Chondrocyte (in vitro differentiated cells): ENCODE data around the gene NFIC. TPM values are rescaled to one million over a fixed set of nuclear protein-coding genes. Genes with fewer than 3 reads are reported as not detected.
"Not testable (repeated sequence)": the region's sequence is repeated elsewhere in the genome, so short reads cannot be mapped to it uniquely, and the experiment has no call there.

Experiments used
- DNase-seq: peaks from one replicate; pipeline ENCODE4 v3.0.0; 2021; ENCODE audit warnings: mixed read lengths, low spot score
- H3K27ac Mint-ChIP-seq: one replicate; pipeline ENCODE4 v1.8.0; 2021; ENCODE audit warnings: mild to moderate bottlenecking, moderate library complexity, mixed read lengths; ENCODE audit not compliant: unreplicated experiment
- H3K27me3 Mint-ChIP-seq: 2 replicates; pipeline ENCODE4 v1.8.0; 2021; ENCODE audit warnings: low read depth, mixed read lengths
- H3K36me3 Mint-ChIP-seq: 2 replicates; pipeline ENCODE4 v1.8.0; 2021; ENCODE audit warnings: low read depth, mixed read lengths
- H3K4me1 Mint-ChIP-seq: 2 replicates; pipeline ENCODE4 v1.8.0; 2021; ENCODE audit warnings: low read depth, mild to moderate bottlenecking, mixed read lengths
- H3K4me3 Mint-ChIP-seq: one replicate; pipeline ENCODE4 v1.8.0; 2021; ENCODE audit warnings: mild to moderate bottlenecking, moderate library complexity, mixed read lengths; ENCODE audit not compliant: unreplicated experiment
- H3K9me3 Mint-ChIP-seq: 2 replicates; pipeline ENCODE4 v1.8.0; 2021; ENCODE audit warnings: low read depth, mixed read lengths
- CTCF ChIP-seq: fragments of 200-600 bp; sonication (generic); IDR thresholded peaks from 2 replicates; pipeline ENCODE4 v1.5.0; 2021; ENCODE audit warnings: antibody characterized with exemption, mild to moderate bottlenecking, moderate library complexity
- total RNA-seq: library from RNA; stranded (reverse); gene quantifications from 3 replicates; pipeline ENCODE4 v1.2.1, GENCODE V29; 2021

NFIC gene
- total RNA-seq, 1 donor from 2014 or later: 81.5 TPM

- no peak overlapping the region for H3K27ac Mint-ChIP-seq
- no peak overlapping the region for H3K4me3 Mint-ChIP-seq
- H3K27me3 Mint-ChIP-seq: peaks cover 21% of the 10 kb centered on the region
- peaks cover 3% of the 10 kb centered on the region for H3K4me1 Mint-ChIP-seq
- TF ChIP-seq CTCF: no peak
- no peaks in the 10 kb centered on the region for H3K9me3 Mint-ChIP-seq
- no peaks in the 10 kb centered on the region for H3K36me3 Mint-ChIP-seq
- DNase-seq: no peak
These were observed 40.9 kb upstream of the NFIC start for GRCh38 chr19:3325451-3325850.

GRCh38 chr19:3328743-3329142, 37.6 kb upstream of the NFIC start:
- Mint-ChIP-seq H3K4me1 (peaks cover 7% of the 10 kb centered on the region), H3K27me3 (no peaks in the 10 kb centered on the region), H3K27ac (no peak overlapping the region), H3K9me3 (no peaks in the 10 kb centered on the region), H3K4me3 (no peak overlapping the region), H3K36me3 (no peaks in the 10 kb centered on the region)
- DNase-seq: no peak
- TF ChIP-seq CTCF: no peak

- no peaks in the 10 kb centered on the region for H3K27me3 Mint-ChIP-seq
- no peaks in the 10 kb centered on the region for H3K36me3 Mint-ChIP-seq
- H3K4me3 Mint-ChIP-seq: no peak overlapping the region
- no peaks in the 10 kb centered on the region for H3K9me3 Mint-ChIP-seq
- peaks cover 16% of the 10 kb centered on the region for H3K4me1 Mint-ChIP-seq
- H3K27ac Mint-ChIP-seq: no peak overlapping the region
- TF ChIP-seq CTCF: no peak
- no peak for DNase-seq
These were observed 36.3 kb upstream of the NFIC start for GRCh38 chr19:3330047-3330446.

GRCh38 chr19:3332232-3332631, 34.2 kb upstream of the NFIC start:
- not testable (repeated sequence) for DNase-seq, H3K9me3 Mint-ChIP-seq, H3K36me3 Mint-ChIP-seq, H3K27me3 Mint-ChIP-seq, H3K27ac Mint-ChIP-seq, H3K4me3 Mint-ChIP-seq
- H3K4me1 Mint-ChIP-seq: peaks cover 35% of the 10 kb centered on the region

GRCh38 chr19:3333020-3333583, 33.3 kb upstream of the NFIC start:
- H3K4me1 Mint-ChIP-seq: peaks cover 41% of the 10 kb centered on the region
- no peaks in the 10 kb centered on the region for H3K36me3 Mint-ChIP-seq
- no peak for TF ChIP-seq CTCF
- H3K27me3 Mint-ChIP-seq: no peaks in the 10 kb centered on the region
- no peak for DNase-seq
- H3K27ac Mint-ChIP-seq: no peak overlapping the region
- H3K4me3 Mint-ChIP-seq: no peak overlapping the region
- no peaks in the 10 kb centered on the region for H3K9me3 Mint-ChIP-seq

- no peaks in the 10 kb centered on the region for H3K9me3 Mint-ChIP-seq
- no peaks in the 10 kb centered on the region for H3K36me3 Mint-ChIP-seq
- H3K4me1 Mint-ChIP-seq: peaks cover 45% of the 10 kb centered on the region
- no peak overlapping the region for H3K27ac Mint-ChIP-seq
- TF ChIP-seq CTCF: no peak
- no peaks in the 10 kb centered on the region for H3K27me3 Mint-ChIP-seq
- DNase-seq: no peak
- H3K4me3 Mint-ChIP-seq: no peak overlapping the region
These were observed 32.7 kb upstream of the NFIC start for GRCh38 chr19:3333662-3334061.

GRCh38 chr19:3334749-3335430, 31.5 kb upstream of the NFIC start:
- not testable (repeated sequence) for H3K4me3 Mint-ChIP-seq, H3K27me3 Mint-ChIP-seq, H3K9me3 Mint-ChIP-seq, DNase-seq, H3K36me3 Mint-ChIP-seq
- Mint-ChIP-seq H3K27ac (peak overlapping the region; percentile 87), H3K4me1 (peaks cover 48% of the 10 kb centered on the region)
